WERI-Rb-1 (cell line): ENCODE data around the gene BAIAP3.

Experiments
- DNase-seq: peaks from one replicate; pipeline ENCODE4 v3.0.0-alpha.2; 2020
- H3K27ac ChIP-seq: fragments of 250-450 bp; sonication (Bioruptor Pico); 2 replicates; pipeline ENCODE4 v1.5.1; 2020; ENCODE audit warnings: mild to moderate bottlenecking, moderate library complexity
- H3K27me3 ChIP-seq: fragments of 250-450 bp; sonication (Bioruptor Pico); 2 replicates; pipeline ENCODE4 v1.5.1; 2021; ENCODE audit warnings: mild to moderate bottlenecking, low read depth, moderate library complexity; ENCODE audit not compliant: insufficient read depth, severe bottlenecking
- H3K36me3 ChIP-seq: fragments of 250-450 bp; sonication (Bioruptor Pico); 2 replicates; pipeline ENCODE4 v1.5.1; 2020; ENCODE audit warnings: mild to moderate bottlenecking, moderate library complexity
- H3K4me3 ChIP-seq: 2 replicates; pipeline ENCODE4 v1.5.1; 2011; ENCODE audit warnings: low read depth, mild to moderate bottlenecking, control low read depth, low read length
- H3K9me3 ChIP-seq: fragments of 250-450 bp; sonication (Bioruptor Pico); 2 replicates; pipeline ENCODE4 v1.5.1; 2021; ENCODE audit warnings: mild to moderate bottlenecking, moderate library complexity; ENCODE audit not compliant: severe bottlenecking
- TF ChIP-seq, protein P1 (sequence below): IDR thresholded peaks from 2 replicates; pipeline ENCODE4 v1.5.1; 2011; ENCODE audit warnings: low read depth, mild to moderate bottlenecking, control low read depth, inconsistent platforms, low read length

BAIAP3 gene

DNA sequence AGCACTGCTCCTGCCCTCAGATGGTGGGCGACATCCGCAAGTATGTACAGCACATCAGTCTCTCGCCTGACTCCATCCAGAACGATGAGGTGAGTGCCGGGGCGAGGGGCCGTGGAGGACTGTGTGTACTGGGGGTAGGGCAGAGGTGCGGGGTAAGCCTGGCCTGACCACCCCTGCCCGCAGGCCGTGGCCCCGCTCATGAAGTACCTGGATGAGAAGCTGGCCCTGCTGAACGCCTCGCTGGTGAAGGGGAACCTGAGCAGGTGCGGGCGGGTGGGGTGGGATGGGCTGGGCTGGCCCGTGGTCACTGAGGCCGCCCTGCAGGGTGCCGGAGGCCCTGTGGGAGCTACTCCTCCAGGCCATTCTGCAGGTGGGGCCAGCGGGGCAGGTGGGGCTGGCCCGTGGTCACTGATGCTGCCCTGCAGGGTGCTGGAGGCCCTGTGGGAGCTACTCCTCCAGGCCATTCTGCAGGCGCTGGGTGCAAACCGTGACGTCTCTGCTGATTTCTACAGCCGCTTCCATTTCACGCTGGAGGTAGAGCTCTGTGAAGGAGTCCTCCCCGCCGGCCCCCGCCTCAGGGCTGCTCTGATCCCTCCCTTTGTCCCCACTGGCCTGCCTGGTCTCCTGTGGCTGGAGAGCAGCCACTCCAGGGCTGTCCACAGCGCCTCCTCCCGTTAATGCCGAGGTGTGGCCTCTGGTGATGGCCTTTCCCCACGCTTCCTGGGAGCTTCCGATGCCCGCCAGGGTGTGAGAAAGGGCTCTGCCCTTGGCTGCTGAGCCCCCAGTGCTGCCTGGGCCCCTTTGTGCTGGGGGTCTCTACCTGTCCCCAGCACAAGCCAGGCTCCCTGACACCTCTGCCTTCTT, 13.2 kb downstream of the BAIAP3 start:
- no peaks in the 10 kb centered on the region for H3K27me3 ChIP-seq
- TF ChIP-seq, protein P1, sequence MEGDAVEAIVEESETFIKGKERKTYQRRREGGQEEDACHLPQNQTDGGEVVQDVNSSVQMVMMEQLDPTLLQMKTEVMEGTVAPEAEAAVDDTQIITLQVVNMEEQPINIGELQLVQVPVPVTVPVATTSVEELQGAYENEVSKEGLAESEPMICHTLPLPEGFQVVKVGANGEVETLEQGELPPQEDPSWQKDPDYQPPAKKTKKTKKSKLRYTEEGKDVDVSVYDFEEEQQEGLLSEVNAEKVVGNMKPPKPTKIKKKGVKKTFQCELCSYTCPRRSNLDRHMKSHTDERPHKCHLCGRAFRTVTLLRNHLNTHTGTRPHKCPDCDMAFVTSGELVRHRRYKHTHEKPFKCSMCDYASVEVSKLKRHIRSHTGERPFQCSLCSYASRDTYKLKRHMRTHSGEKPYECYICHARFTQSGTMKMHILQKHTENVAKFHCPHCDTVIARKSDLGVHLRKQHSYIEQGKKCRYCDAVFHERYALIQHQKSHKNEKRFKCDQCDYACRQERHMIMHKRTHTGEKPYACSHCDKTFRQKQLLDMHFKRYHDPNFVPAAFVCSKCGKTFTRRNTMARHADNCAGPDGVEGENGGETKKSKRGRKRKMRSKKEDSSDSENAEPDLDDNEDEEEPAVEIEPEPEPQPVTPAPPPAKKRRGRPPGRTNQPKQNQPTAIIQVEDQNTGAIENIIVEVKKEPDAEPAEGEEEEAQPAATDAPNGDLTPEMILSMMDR: peak; percentile 84
- no peaks in the 10 kb centered on the region for H3K9me3 ChIP-seq
- peak; percentile 79 for DNase-seq
- H3K27ac ChIP-seq: no peak overlapping the region
- no peak overlapping the region for H3K4me3 ChIP-seq
- peaks cover 24% of the 10 kb centered on the region for H3K36me3 ChIP-seq

DNA sequence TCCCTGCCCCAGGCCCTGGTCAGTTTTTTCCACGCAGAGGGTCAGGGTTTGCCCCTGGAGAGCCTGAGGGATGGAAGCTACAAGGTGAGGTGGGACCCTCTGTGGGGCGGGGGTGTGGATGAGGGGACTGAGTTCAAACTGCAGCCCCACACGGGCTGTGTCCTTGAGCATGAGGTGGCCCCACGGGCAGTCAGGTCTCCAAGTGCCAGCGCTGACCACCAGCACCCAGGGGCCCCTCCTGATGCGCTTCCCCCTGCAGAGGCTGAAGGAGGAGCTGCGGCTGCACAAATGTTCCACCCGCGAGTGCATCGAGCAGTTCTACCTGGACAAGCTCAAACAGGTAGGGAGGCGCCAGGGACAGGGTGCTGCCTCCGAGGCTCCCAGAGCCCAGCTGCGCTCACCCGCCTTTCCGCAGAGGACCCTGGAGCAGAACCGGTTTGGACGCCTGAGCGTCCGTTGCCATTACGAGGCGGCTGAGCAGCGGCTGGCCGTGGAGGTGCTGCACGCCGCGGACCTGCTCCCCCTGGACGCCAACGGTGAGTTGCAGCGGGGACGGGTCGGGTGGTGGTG, 13.9 kb downstream of the BAIAP3 start:
- no peaks in the 10 kb centered on the region for H3K27me3 ChIP-seq
- no peak overlapping the region for H3K27ac ChIP-seq
- no peaks in the 10 kb centered on the region for H3K9me3 ChIP-seq
- TF ChIP-seq, protein P1: no peak
- peaks cover 24% of the 10 kb centered on the region for H3K36me3 ChIP-seq
- H3K4me3 ChIP-seq: no peak overlapping the region
- no peak for DNase-seq

DNA sequence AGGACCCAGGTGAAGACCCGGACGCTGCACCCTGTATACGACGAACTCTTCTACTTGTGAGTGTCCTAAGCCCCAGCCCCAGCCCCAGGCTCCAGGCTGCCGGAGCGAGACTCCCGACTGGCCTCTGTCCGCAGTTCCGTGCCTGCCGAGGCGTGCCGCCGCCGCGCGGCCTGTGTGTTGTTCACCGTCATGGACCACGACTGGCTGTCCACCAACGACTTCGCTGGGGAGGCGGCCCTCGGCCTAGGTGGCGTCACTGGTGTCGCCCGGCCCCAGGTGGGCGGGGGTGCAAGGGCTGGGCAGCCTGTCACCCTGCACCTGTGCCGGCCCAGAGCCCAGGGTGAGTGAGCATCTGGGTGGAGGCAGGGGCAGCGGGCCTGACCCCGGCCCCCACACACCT, 14.5 kb downstream of the BAIAP3 start:
- no peak overlapping the region for H3K27ac ChIP-seq
- DNase-seq: no peak
- no peaks in the 10 kb centered on the region for H3K9me3 ChIP-seq
- peaks cover 24% of the 10 kb centered on the region for H3K36me3 ChIP-seq
- no peaks in the 10 kb centered on the region for H3K27me3 ChIP-seq
- TF ChIP-seq, protein P1: no peak
- H3K4me3 ChIP-seq: no peak overlapping the region

DNA sequence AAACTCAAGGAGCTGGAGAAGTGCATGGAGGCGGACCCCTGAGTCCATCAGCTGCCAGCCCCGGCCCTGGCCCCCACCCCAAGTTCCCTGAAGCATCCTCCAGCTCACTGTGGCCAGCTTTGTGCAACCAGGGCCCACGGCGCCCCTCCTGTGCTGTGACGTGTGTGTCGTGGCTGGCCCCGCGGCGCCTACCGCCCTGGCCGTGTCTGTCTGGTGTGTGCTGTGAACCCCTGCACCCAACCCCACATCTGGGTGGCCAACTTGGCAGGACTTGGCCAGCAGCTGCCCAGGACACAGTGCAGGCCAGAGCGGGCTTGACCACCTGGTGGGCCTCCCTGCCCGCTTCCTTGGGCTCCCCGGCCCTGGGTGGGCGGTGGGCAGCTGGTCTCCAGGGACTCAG, 15.0 kb downstream of the BAIAP3 start:
- Histone ChIP-seq H3K4me3 (no peak overlapping the region), H3K36me3 (peaks cover 24% of the 10 kb centered on the region), H3K27me3 (no peaks in the 10 kb centered on the region), H3K9me3 (no peaks in the 10 kb centered on the region), H3K27ac (no peak overlapping the region)
- DNase-seq: no peak
- TF ChIP-seq, protein P1: no peak

DNA sequence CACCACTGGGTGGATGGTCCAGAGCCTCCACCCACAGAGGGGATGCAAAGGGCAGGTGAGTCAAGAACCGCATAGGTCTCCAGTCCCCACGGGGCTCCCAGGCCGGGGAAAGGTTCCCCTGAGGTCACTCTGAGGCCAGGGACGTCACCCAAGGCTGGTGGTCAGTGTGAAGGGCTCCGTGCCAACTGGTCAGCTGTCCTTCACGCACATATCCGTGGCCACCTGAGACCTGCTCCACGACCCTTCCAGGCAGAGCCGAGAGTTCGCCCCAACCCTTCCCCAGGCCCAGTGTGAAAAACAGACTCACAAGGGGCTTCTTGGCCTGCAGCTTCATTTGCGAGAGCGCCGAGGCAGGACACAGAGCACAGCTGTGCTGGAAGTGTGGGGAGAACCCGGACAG, 15.5 kb downstream of the BAIAP3 start:
- H3K27ac ChIP-seq: no peak overlapping the region
- no peak for DNase-seq
- H3K27me3 ChIP-seq: no peaks in the 10 kb centered on the region
- H3K9me3 ChIP-seq: no peaks in the 10 kb centered on the region
- TF ChIP-seq, protein P1: no peak
- H3K36me3 ChIP-seq: peaks cover 24% of the 10 kb centered on the region
- no peak overlapping the region for H3K4me3 ChIP-seq
